PC-9 (cell line): ENCODE measurements around the gene ZDHHC9. TPM values are rescaled to one million over a fixed set of nuclear protein-coding genes. Genes with fewer than 3 reads are reported as not detected.

ENCODE experiments used
- BruUV-seq: library from RNA; stranded (reverse); fragments of 400-500 nt; replicated peaks from 2 replicates; lab custom pipeline; 2021; lab: Mats Ljungman, UMichigan
- CTCF ChIA-PET: fragments of 300-600 bp; sonication (Branson Sonifier 250); formaldehyde crosslinking; loops from one replicate; lab custom pipeline; 2022; ENCODE audit warnings: antibody characterized with exemption; lab: Charles Lee
- POLR2A ChIA-PET: fragments of 300-600 bp; sonication (Branson Sonifier 250); formaldehyde crosslinking; loops from one replicate; lab custom pipeline; 2022; ENCODE audit warnings: antibody characterized with exemption; ENCODE audit not compliant: unreplicated experiment; lab: Charles Lee
- DNase-seq, 2 experiments: peaks; one replicate each; pipeline versions ENCODE4 v3.0.0 to v3.0.0-alpha.2; 2015 to 2022; ENCODE audit warnings: mixed read lengths in 1 of 2
- H2AFZ ChIP-seq: fragments of 200-600 bp; sonication (generic); 2 replicates; pipeline ENCODE4 v1.8.1; 2017; ENCODE audit warnings: antibody characterized with exemption
- H3F3A ChIP-seq: fragments of 200-600 bp; sonication (generic); 2 replicates; pipeline ENCODE4 v1.8.1; 2017; ENCODE audit warnings: antibody characterized with exemption, mild to moderate bottlenecking, low read depth; ENCODE audit not compliant: insufficient read depth
- H3K27ac ChIP-seq: fragments of 200-600 bp; sonication (generic); 2 replicates; pipeline ENCODE4 v1.6.1; 2016; ENCODE audit warnings: mixed run types
- H3K27me3 ChIP-seq: fragments of 200-600 bp; sonication (generic); 2 replicates; pipeline ENCODE4 v1.6.1; 2016; ENCODE audit warnings: low read depth, mixed run types; ENCODE audit not compliant: insufficient read depth
- H3K36me3 ChIP-seq: fragments of 200-600 bp; sonication (generic); 2 replicates; pipeline ENCODE4 v1.6.1; 2016; ENCODE audit warnings: low read depth, mixed run types
- H3K4me1 ChIP-seq: fragments of 200-600 bp; sonication (generic); replicated peaks from 2 replicates; pipeline ENCODE4 v1.6.1; 2016; ENCODE audit warnings: mixed run types; ENCODE audit not compliant: insufficient read depth
- H3K4me2 ChIP-seq: fragments of 200-600 bp; sonication (generic); 2 replicates; pipeline ENCODE4 v1.6.1; 2017; ENCODE audit warnings: mixed run types
- H3K4me3 ChIP-seq: fragments of 200-600 bp; sonication (generic); 2 replicates; pipeline ENCODE4 v1.6.1; 2016; ENCODE audit warnings: mixed run types
- H3K79me2 ChIP-seq: fragments of 200-600 bp; sonication (generic); 2 replicates; pipeline ENCODE4 v1.6.1; 2017; ENCODE audit warnings: low read depth, mixed run types
- H3K9me2 ChIP-seq: fragments of 200-600 bp; sonication (generic); 2 replicates; pipeline ENCODE4 v1.8.1; 2017; ENCODE audit warnings: mild to moderate bottlenecking; ENCODE audit not compliant: insufficient read depth
- H3K9me3 ChIP-seq: fragments of 200-600 bp; sonication (generic); 2 replicates; pipeline ENCODE4 v1.8.1; 2016; ENCODE audit warnings: low read depth; ENCODE audit not compliant: insufficient read depth
- H4K20me1 ChIP-seq: fragments of 200-600 bp; sonication (generic); 2 replicates; pipeline ENCODE4 v1.8.1; 2017; ENCODE audit not compliant: insufficient read depth
- EZH2 ChIP-seq: fragments of 200-600 bp; sonication (generic); IDR thresholded peaks from 2 replicates; pipeline ENCODE4 v1.8.0; 2017; ENCODE audit warnings: antibody characterized with exemption, low read depth
- intact Hi-C: fragments of 100-400 bp; cut with micrococcal nuclease; formaldehyde crosslinking; loops from one replicate; pipeline ENCODE4 v1.10.0; 2022; ENCODE audit not compliant: unreplicated experiment
- total RNA-seq: library from RNA; stranded (reverse); gene quantifications from 2 replicates; pipeline ENCODE4 v1.2.3, GENCODE V29; 2021
- TF ChIP-seq, protein P1 (sequence below): fragments of 200-600 bp; sonication (generic); conservative IDR thresholded peaks from 2 replicates; pipeline ENCODE4 v1.6.1; 2017; ENCODE audit warnings: mixed run types, antibody characterized with exemption, mild to moderate bottlenecking, moderate library complexity

ZDHHC9 gene
- total RNA-seq, 1 experiment from 2014 or later = 108 TPM

DNA sequence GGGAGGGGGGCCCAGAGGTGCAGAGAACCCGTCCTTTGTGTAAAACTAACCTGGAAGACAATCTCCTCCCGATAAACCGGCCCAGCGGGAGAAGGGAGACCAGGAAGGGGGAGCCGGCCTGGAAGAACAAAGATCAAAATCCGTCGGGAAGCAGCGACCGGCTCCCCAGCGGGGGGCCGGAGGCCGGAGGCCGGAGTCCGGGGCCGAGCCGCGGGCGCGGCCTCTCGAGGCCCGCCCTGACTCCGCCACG is 552 bp downstream of the ZDHHC9 start:
- Histone ChIP-seq H3K27me3 (no peaks in the 10 kb centered on the region), H3K79me2 (peaks cover 42% of the 10 kb centered on the region), H3F3A (peaks cover 46% of the 10 kb centered on the region), H3K4me2 (peak overlapping the region; percentile 75), H3K4me3 (peak overlapping the region; percentile 90), H3K9me2 (no peaks in the 10 kb centered on the region), H2AFZ (peak overlapping the region; percentile 84), H4K20me1 (peaks cover 22% of the 10 kb centered on the region), H3K9me3 (no peaks in the 10 kb centered on the region), H3K36me3 (peaks cover 22% of the 10 kb centered on the region), H3K4me1 (peaks cover 46% of the 10 kb centered on the region), H3K27ac (peak overlapping the region; percentile 97)
- BruUV-seq = no TSS peak
- POLR2A ChIA-PET = interaction anchor here (0.7 kb wide), 1 partner anchor 136 kb away, joined by 5 read pairs; no protein-coding TSS in a partner anchor
- TF ChIP-seq, protein P1, sequence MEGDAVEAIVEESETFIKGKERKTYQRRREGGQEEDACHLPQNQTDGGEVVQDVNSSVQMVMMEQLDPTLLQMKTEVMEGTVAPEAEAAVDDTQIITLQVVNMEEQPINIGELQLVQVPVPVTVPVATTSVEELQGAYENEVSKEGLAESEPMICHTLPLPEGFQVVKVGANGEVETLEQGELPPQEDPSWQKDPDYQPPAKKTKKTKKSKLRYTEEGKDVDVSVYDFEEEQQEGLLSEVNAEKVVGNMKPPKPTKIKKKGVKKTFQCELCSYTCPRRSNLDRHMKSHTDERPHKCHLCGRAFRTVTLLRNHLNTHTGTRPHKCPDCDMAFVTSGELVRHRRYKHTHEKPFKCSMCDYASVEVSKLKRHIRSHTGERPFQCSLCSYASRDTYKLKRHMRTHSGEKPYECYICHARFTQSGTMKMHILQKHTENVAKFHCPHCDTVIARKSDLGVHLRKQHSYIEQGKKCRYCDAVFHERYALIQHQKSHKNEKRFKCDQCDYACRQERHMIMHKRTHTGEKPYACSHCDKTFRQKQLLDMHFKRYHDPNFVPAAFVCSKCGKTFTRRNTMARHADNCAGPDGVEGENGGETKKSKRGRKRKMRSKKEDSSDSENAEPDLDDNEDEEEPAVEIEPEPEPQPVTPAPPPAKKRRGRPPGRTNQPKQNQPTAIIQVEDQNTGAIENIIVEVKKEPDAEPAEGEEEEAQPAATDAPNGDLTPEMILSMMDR = no peak
- no peak for TF ChIP-seq EZH2
- intact Hi-C loops = loop anchor here (1.0 to 5.0 kb wide), 2 partner anchors 34 to 139 kb away; partner anchors contain the start of gene BCORL1
- no peak for DNase-seq
- CTCF ChIA-PET = interaction anchor here (0.6 kb wide), 1 partner anchor 38 kb away, joined by 3 read pairs; no protein-coding TSS in a partner anchor

DNA sequence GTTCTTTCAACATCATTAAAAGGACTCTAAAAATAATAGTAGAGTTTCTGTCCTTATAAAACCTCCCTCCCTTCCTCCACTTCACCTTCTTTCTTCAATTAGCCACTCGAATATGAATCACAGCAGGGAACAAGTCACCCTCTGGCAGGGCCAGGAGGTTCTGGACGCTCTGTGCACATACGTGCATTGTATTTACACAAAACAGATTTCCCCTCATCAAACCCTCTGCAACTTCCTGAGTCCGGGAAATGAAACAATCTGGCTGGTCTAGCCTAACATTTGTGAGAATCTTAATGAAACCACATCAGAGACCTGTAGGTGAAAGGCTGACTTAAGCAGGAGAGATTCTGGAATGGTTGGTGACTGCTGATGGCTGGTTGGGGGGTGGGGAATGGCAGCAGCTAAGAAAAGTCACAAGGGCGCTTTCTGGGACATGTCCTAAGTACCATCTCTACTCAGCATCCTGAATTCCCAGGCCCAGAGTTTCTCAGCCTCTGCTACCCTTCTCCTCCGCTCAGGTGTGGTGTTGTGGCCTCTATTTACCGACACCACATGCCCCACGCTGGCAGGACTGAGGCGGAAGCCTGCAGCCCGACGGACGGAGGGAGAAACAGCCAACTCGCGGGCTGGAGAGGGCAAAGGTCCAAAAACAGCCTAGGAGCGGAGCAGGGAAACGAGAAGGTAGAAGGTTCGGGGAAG is 1.0 kb downstream of the ZDHHC9 start:
- no peaks in the 10 kb centered on the region for H3K27me3 ChIP-seq
- H3K4me3 ChIP-seq = peak overlapping the region; percentile 90
- BruUV-seq = TSS peak; percentile 38
- TF ChIP-seq, protein P1 = no peak
- no peak for TF ChIP-seq EZH2
- H3K27ac ChIP-seq = peak overlapping the region; percentile 97
- no peaks in the 10 kb centered on the region for H3K9me2 ChIP-seq
- H3K4me2 ChIP-seq = peak overlapping the region; percentile 75
- DNase-seq = peak; percentile 27 to 65
- no peaks in the 10 kb centered on the region for H3K9me3 ChIP-seq
- intact Hi-C loops = loop anchor here (1.0 to 5.0 kb wide), 2 partner anchors 35 to 140 kb away; partner anchors contain the start of gene BCORL1
- H4K20me1 ChIP-seq = peaks cover 27% of the 10 kb centered on the region
- H3K4me1 ChIP-seq = peaks cover 43% of the 10 kb centered on the region
- H3K79me2 ChIP-seq = peaks cover 46% of the 10 kb centered on the region
- peaks cover 22% of the 10 kb centered on the region for H3K36me3 ChIP-seq
- ChIA-PET CTCF (no interaction called here), POLR2A (no interaction called here)
- H3F3A ChIP-seq = peaks cover 46% of the 10 kb centered on the region
- peak overlapping the region; percentile 84 for H2AFZ ChIP-seq

DNA sequence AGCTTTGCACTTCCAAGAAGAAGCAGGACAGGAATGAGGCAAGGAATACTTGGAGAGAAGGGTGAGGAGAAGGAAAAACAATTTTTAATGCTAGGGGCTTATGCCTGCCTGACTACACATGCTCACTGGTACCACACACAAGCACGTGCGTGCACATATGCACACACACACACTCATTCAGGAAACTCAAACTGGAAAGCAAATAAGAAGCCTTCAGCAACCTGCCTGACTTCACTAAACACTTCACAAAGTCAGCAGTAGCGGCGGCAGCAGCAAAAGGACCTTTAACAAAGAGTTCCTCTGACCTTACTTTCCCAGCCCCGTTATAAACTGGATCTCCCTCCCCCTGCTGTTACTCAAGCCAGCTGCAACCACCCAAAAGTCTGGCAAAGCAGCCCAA is 3.3 kb downstream of the ZDHHC9 start:
- Histone ChIP-seq H3K27ac (no peak overlapping the region), H3K9me2 (no peaks in the 10 kb centered on the region), H3K36me3 (peaks cover 31% of the 10 kb centered on the region), H2AFZ (no peak overlapping the region), H3K9me3 (no peaks in the 10 kb centered on the region), H3K4me3 (no peak overlapping the region), H3K79me2 (peaks cover 68% of the 10 kb centered on the region), H3K4me2 (0 out of 2 replicates have a peak overlapping the region, but pooled peaks have one; percentile 16), H3K27me3 (no peaks in the 10 kb centered on the region), H3F3A (peaks cover 28% of the 10 kb centered on the region), H4K20me1 (peaks cover 37% of the 10 kb centered on the region), H3K4me1 (peaks cover 21% of the 10 kb centered on the region)
- DNase-seq = no peak
- TF ChIP-seq, protein P1 = no peak
- no peak for TF ChIP-seq EZH2
- no TSS peak for BruUV-seq
- ChIA-PET POLR2A (no interaction called here), CTCF (interaction anchor here (0.5 kb wide), 1 partner anchor 73 kb away, joined by 3 read pairs; no protein-coding TSS in a partner anchor)
- intact Hi-C loops = loop anchor here (5.0 kb wide), 1 partner anchor 142 kb away; the partner anchor contains the start of gene BCORL1
